ENCODE measurements around the gene DNAH7.
A peak's percentile ranks its signal among the peaks of the same experiment; 100 is the strongest.
"Not testable (repeated sequence)": the region's sequence is repeated elsewhere in the genome, so short reads cannot be mapped to it uniquely, and the experiment has no call there.

Gene DNAH7

GRCh38 chr2:196104066-196104465 is 35.4 kb upstream of the DNAH7 start:
- no peaks in the 10 kb centered on the region for H3K4me1 ChIP-seq (ENCODE audit: insufficient read depth, insufficient read length)
- H3K27me3 ChIP-seq (ENCODE audit: insufficient read depth, insufficient read length), result no peaks in the 10 kb centered on the region
- no peaks in the 10 kb centered on the region for H3K9me3 ChIP-seq (ENCODE audit: insufficient read depth, low read length)

GRCh38 chr2:196103626-196104025 is 35.0 kb upstream of the DNAH7 start:
- TF ChIP-seq SUZ12 (IDR thresholded peaks at IDR 0.05; ENCODE audit: extremely low read depth, insufficient read depth, insufficient read length) (no peak), ZNF274 (IDR thresholded peaks at IDR 0.05; ENCODE audit: low read depth, low read length) (no peak), YY1 (IDR thresholded peaks at IDR 0.05; ENCODE audit: insufficient read depth, insufficient read length) (no peak)
- no peaks in the 10 kb centered on the region for H3K4me1 ChIP-seq (ENCODE audit: insufficient read depth, insufficient read length)
- H3K9ac ChIP-seq (ENCODE audit: insufficient read length, low read depth), result no peak overlapping the region
- no peaks in the 10 kb centered on the region for H3K36me3 ChIP-seq (ENCODE audit: insufficient read depth, insufficient read length, low read length)
- no peaks in the 10 kb centered on the region for H3K27me3 ChIP-seq (ENCODE audit: insufficient read depth, insufficient read length)
- no peak overlapping the region for H3K4me3 ChIP-seq (ENCODE audit: insufficient read length, low read depth)
- no peak for DNase-seq (ENCODE audit: low read depth, low spot score)
- H3K9me3 ChIP-seq (ENCODE audit: insufficient read depth, low read length), result no peaks in the 10 kb centered on the region

More at GRCh38 chr2:196104066-196104465, 35.4 kb upstream of the DNAH7 start:
- TF ChIP-seq YY1 (IDR thresholded peaks at IDR 0.05; ENCODE audit: insufficient read depth, insufficient read length) (no peak), ZNF274 (IDR thresholded peaks at IDR 0.05; ENCODE audit: low read depth, low read length) (no peak)
- no peak for DNase-seq (ENCODE audit: low read depth, low spot score)
- H3K4me3 ChIP-seq (ENCODE audit: insufficient read length, low read depth), result no peak overlapping the region
- no peaks in the 10 kb centered on the region for H3K36me3 ChIP-seq (ENCODE audit: insufficient read depth, insufficient read length, low read length)
- H3K9ac ChIP-seq (ENCODE audit: insufficient read length, low read depth), result no peak overlapping the region

- no peak for DNase-seq (ENCODE audit: low read depth, low spot score)
- Histone ChIP-seq H3K27me3 (ENCODE audit: insufficient read depth, insufficient read length) (no peaks in the 10 kb centered on the region), H3K9ac (ENCODE audit: insufficient read length, low read depth) (no peak overlapping the region), H3K4me1 (ENCODE audit: insufficient read depth, insufficient read length) (peaks cover 2% of the 10 kb centered on the region), H3K4me3 (ENCODE audit: insufficient read length, low read depth) (no peak overlapping the region), H3K36me3 (ENCODE audit: insufficient read depth, insufficient read length, low read length) (no peaks in the 10 kb centered on the region), H3K9me3 (ENCODE audit: insufficient read depth, low read length) (no peaks in the 10 kb centered on the region)
- TF ChIP-seq SUZ12 (IDR thresholded peaks at IDR 0.05; ENCODE audit: extremely low read depth, insufficient read depth, insufficient read length) (no peak), YY1 (IDR thresholded peaks at IDR 0.05; ENCODE audit: insufficient read depth, insufficient read length) (no peak), ZNF274 (IDR thresholded peaks at IDR 0.05; ENCODE audit: low read depth, low read length) (no peak)
These were observed 32.8 kb upstream of the DNAH7 start for GRCh38 chr2:196101325-196101991.

DNA sequence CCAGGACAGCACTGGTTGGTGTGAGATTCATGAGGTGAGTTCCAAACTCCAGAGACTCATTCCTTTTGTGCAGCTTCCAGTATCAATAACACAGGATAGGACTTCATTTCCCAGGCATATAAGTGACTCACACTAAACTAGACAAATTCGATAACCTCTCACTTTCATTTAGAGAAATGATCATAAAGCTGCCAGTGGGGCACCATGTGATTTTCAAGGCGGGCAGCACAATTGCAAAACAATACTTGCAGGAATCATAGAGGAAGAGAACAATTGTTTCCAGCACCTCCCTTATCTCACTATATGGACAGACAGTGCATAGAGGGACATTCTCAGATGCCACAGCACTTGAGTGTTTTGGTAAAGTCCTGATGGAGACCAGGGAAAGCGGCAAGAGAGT is 31.3 kb upstream of the DNAH7 start:
- Histone ChIP-seq H3K4me1 (ENCODE audit: insufficient read depth, insufficient read length) (peaks cover 4% of the 10 kb centered on the region), H3K9ac (ENCODE audit: insufficient read length, low read depth) (no peak overlapping the region), H3K4me3 (ENCODE audit: insufficient read length, low read depth) (no peak overlapping the region), H3K36me3 (ENCODE audit: insufficient read depth, insufficient read length, low read length) (no peaks in the 10 kb centered on the region), H3K27me3 (ENCODE audit: insufficient read depth, insufficient read length) (no peaks in the 10 kb centered on the region), H3K9me3 (ENCODE audit: insufficient read depth, low read length) (no peaks in the 10 kb centered on the region)
- no peak for TF ChIP-seq ZNF274 (IDR thresholded peaks at IDR 0.05; ENCODE audit: low read depth, low read length)
- no peak for TF ChIP-seq YY1 (IDR thresholded peaks at IDR 0.05; ENCODE audit: insufficient read depth, insufficient read length)
- no peak for TF ChIP-seq SUZ12 (IDR thresholded peaks at IDR 0.05; ENCODE audit: extremely low read depth, insufficient read depth, insufficient read length)
- DNase-seq (ENCODE audit: low read depth, low spot score), result no peak

GRCh38 chr2:196097864-196098660 is 29.4 kb upstream of the DNAH7 start:
- no peak for DNase-seq (ENCODE audit: low read depth, low spot score)
- H3K9ac ChIP-seq (ENCODE audit: insufficient read length, low read depth), result no peak overlapping the region
- H3K4me1 ChIP-seq (ENCODE audit: insufficient read depth, insufficient read length), result peaks cover 4% of the 10 kb centered on the region
- H3K27me3 ChIP-seq (ENCODE audit: insufficient read depth, insufficient read length), result no peaks in the 10 kb centered on the region
- H3K36me3 ChIP-seq (ENCODE audit: insufficient read depth, insufficient read length, low read length), result no peaks in the 10 kb centered on the region
- H3K9me3 ChIP-seq (ENCODE audit: insufficient read depth, low read length), result no peaks in the 10 kb centered on the region
- no peak overlapping the region for H3K4me3 ChIP-seq (ENCODE audit: insufficient read length, low read depth)
- TF ChIP-seq ZNF274 (IDR thresholded peaks at IDR 0.05; ENCODE audit: low read depth, low read length), result no peak
- TF ChIP-seq YY1 (IDR thresholded peaks at IDR 0.05; ENCODE audit: insufficient read depth, insufficient read length), result no peak

GRCh38 chr2:196096982-196097745 is 28.5 kb upstream of the DNAH7 start:
- TF ChIP-seq YY1 (IDR thresholded peaks at IDR 0.05; ENCODE audit: insufficient read depth, insufficient read length) (no peak), ZNF274 (IDR thresholded peaks at IDR 0.05; ENCODE audit: low read depth, low read length) (no peak), SUZ12 (IDR thresholded peaks at IDR 0.05; ENCODE audit: extremely low read depth, insufficient read depth, insufficient read length) (no peak)
- H3K4me1 ChIP-seq (ENCODE audit: insufficient read depth, insufficient read length), result peaks cover 4% of the 10 kb centered on the region
- H3K36me3 ChIP-seq (ENCODE audit: insufficient read depth, insufficient read length, low read length), result no peaks in the 10 kb centered on the region
- H3K4me3 ChIP-seq (ENCODE audit: insufficient read length, low read depth), result no peak overlapping the region
- H3K9ac ChIP-seq (ENCODE audit: insufficient read length, low read depth), result no peak overlapping the region
- H3K9me3 ChIP-seq (ENCODE audit: insufficient read depth, low read length), result no peaks in the 10 kb centered on the region
- DNase-seq (ENCODE audit: low read depth, low spot score), result peak; percentile 63
- no peaks in the 10 kb centered on the region for H3K27me3 ChIP-seq (ENCODE audit: insufficient read depth, insufficient read length)

GRCh38 chr2:196096264-196096663 is 27.6 kb upstream of the DNAH7 start:
- Histone ChIP-seq H3K36me3 (ENCODE audit: insufficient read depth, insufficient read length, low read length) (no peaks in the 10 kb centered on the region), H3K9me3 (ENCODE audit: insufficient read depth, low read length) (no peaks in the 10 kb centered on the region), H3K9ac (ENCODE audit: insufficient read length, low read depth) (no peak overlapping the region), H3K27me3 (ENCODE audit: insufficient read depth, insufficient read length) (no peaks in the 10 kb centered on the region), H3K4me3 (ENCODE audit: insufficient read length, low read depth) (no peak overlapping the region), H3K4me1 (ENCODE audit: insufficient read depth, insufficient read length) (peaks cover 4% of the 10 kb centered on the region)
- DNase-seq (ENCODE audit: low read depth, low spot score), result no peak
- TF ChIP-seq ZNF274 (IDR thresholded peaks at IDR 0.05; ENCODE audit: low read depth, low read length), result no peak
- no peak for TF ChIP-seq SUZ12 (IDR thresholded peaks at IDR 0.05; ENCODE audit: extremely low read depth, insufficient read depth, insufficient read length)
- TF ChIP-seq YY1 (IDR thresholded peaks at IDR 0.05; ENCODE audit: insufficient read depth, insufficient read length), result no peak

- not testable (repeated sequence) for H3K4me1 ChIP-seq (ENCODE audit: insufficient read depth, insufficient read length); H3K27me3 ChIP-seq (ENCODE audit: insufficient read depth, insufficient read length); DNase-seq (ENCODE audit: low read depth, low spot score); H3K9ac ChIP-seq (ENCODE audit: insufficient read length, low read depth); H3K36me3 ChIP-seq (ENCODE audit: insufficient read depth, insufficient read length, low read length); H3K4me3 ChIP-seq (ENCODE audit: insufficient read length, low read depth)
- peaks cover 21% of the 10 kb centered on the region for H3K9me3 ChIP-seq (ENCODE audit: insufficient read depth, low read length)
These were observed 20.8 kb upstream of the DNAH7 start for GRCh38 chr2:196089448-196089847.

All from NT2/D1 (cell line).